ENCODE measurements around the gene KLC1. TPM values are rescaled to one million over a fixed set of nuclear protein-coding genes. Genes with fewer than 3 reads are reported as not detected.

Gene KLC1
- total and polyA plus RNA-seq, 2 of the 8 experiments (the other 6 are each of a cell fraction or from before 2014, with no cell fraction given) = 84.6 to 134 TPM

GRCh38 chr14:103656031-103656755 lies 27.2 kb downstream of the KLC1 start (continued):
- TF ChIP-seq KDM4A (IDR thresholded peaks at IDR 0.05; ENCODE audit: low read depth, low read length, severe bottlenecking) = no peak
- no peak for TF ChIP-seq SIN3A (conservative IDR thresholded peaks at IDR 0.05 in 1 of 2, IDR thresholded peaks at IDR 0.05 in 1 of 2; ENCODE audit: low read depth in 1 of 2, low read length in 2 of 2)
- no peak for TF ChIP-seq RXRA (IDR thresholded peaks at IDR 0.05; ENCODE audit: insufficient read depth, low read depth, low read length)
